ENCODE data around the gene RAD50.

DNA sequence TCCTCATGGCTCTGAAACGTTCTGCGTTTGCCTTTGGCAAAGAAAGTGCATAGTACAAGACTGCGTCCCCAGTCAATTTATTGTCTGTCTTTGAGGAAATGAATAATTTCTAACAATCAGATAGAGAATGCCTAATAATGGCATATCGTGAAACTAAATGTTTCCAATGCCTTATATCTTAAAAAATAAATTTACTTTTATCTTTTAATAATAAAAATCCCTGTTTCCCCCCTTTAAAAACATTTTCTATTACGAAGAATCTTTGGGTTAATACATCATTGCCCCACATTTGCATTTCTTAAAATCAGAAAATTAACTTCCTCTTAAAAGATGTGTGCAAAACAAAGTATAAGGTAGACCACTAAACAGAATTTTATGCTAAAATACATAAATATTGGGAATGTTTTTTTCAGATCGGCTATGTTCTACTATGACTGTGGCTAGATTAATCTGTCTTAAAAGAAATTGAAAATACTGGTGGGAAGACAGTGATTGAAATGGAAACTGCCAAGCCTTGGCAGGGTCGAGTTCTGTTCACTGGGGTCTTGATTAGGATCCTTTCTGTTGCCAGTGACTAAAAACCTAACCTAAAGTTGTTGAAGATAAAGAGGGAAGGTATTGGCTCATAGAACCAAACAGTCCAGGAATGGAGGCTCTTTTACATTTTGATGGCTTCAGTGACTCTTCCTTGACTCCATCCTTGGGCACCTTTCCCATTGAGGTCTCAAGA, 13.1 kb upstream of the RAD50 start, which contains the start of gene IL5:
- TF ChIP-seq, protein P1, sequence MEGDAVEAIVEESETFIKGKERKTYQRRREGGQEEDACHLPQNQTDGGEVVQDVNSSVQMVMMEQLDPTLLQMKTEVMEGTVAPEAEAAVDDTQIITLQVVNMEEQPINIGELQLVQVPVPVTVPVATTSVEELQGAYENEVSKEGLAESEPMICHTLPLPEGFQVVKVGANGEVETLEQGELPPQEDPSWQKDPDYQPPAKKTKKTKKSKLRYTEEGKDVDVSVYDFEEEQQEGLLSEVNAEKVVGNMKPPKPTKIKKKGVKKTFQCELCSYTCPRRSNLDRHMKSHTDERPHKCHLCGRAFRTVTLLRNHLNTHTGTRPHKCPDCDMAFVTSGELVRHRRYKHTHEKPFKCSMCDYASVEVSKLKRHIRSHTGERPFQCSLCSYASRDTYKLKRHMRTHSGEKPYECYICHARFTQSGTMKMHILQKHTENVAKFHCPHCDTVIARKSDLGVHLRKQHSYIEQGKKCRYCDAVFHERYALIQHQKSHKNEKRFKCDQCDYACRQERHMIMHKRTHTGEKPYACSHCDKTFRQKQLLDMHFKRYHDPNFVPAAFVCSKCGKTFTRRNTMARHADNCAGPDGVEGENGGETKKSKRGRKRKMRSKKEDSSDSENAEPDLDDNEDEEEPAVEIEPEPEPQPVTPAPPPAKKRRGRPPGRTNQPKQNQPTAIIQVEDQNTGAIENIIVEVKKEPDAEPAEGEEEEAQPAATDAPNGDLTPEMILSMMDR (IDR thresholded peaks at IDR 0.05 in 2 of 3, conservative IDR thresholded peaks at IDR 0.05 in 1 of 3; ENCODE audit: control insufficient read depth in 2 of 3, extremely low read depth in 1 of 3, insufficient read depth in 1 of 3, low read depth in 3 of 3, low read length in 3 of 3): no peak
- no peak for TF ChIP-seq NRF1 (conservative IDR thresholded peaks at IDR 0.05; ENCODE audit: low read depth, low read length)
- TF ChIP-seq, protein P2, sequence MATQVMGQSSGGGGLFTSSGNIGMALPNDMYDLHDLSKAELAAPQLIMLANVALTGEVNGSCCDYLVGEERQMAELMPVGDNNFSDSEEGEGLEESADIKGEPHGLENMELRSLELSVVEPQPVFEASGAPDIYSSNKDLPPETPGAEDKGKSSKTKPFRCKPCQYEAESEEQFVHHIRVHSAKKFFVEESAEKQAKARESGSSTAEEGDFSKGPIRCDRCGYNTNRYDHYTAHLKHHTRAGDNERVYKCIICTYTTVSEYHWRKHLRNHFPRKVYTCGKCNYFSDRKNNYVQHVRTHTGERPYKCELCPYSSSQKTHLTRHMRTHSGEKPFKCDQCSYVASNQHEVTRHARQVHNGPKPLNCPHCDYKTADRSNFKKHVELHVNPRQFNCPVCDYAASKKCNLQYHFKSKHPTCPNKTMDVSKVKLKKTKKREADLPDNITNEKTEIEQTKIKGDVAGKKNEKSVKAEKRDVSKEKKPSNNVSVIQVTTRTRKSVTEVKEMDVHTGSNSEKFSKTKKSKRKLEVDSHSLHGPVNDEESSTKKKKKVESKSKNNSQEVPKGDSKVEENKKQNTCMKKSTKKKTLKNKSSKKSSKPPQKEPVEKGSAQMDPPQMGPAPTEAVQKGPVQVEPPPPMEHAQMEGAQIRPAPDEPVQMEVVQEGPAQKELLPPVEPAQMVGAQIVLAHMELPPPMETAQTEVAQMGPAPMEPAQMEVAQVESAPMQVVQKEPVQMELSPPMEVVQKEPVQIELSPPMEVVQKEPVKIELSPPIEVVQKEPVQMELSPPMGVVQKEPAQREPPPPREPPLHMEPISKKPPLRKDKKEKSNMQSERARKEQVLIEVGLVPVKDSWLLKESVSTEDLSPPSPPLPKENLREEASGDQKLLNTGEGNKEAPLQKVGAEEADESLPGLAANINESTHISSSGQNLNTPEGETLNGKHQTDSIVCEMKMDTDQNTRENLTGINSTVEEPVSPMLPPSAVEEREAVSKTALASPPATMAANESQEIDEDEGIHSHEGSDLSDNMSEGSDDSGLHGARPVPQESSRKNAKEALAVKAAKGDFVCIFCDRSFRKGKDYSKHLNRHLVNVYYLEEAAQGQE (IDR thresholded peaks at IDR 0.05; ENCODE audit: low read depth, low read length): no peak
- TF ChIP-seq JUNB (IDR thresholded peaks at IDR 0.05): no peak
- TF ChIP-seq RAD21 (IDR thresholded peaks at IDR 0.05; ENCODE audit: insufficient read depth, low read depth, low read length): no peak
- no peak for TF ChIP-seq GABPA (IDR thresholded peaks at IDR 0.05; ENCODE audit: low read depth)
- TF ChIP-seq ESRRA (IDR thresholded peaks at IDR 0.05; ENCODE audit: low read length): no peak
- no peak for TF ChIP-seq POLR2A (IDR thresholded peaks at IDR 0.05; ENCODE audit: low read depth, low read length)
- TF ChIP-seq POLR2AphosphoS5 (IDR thresholded peaks at IDR 0.05; ENCODE audit: low read length): no peak
- TF ChIP-seq, protein P3, sequence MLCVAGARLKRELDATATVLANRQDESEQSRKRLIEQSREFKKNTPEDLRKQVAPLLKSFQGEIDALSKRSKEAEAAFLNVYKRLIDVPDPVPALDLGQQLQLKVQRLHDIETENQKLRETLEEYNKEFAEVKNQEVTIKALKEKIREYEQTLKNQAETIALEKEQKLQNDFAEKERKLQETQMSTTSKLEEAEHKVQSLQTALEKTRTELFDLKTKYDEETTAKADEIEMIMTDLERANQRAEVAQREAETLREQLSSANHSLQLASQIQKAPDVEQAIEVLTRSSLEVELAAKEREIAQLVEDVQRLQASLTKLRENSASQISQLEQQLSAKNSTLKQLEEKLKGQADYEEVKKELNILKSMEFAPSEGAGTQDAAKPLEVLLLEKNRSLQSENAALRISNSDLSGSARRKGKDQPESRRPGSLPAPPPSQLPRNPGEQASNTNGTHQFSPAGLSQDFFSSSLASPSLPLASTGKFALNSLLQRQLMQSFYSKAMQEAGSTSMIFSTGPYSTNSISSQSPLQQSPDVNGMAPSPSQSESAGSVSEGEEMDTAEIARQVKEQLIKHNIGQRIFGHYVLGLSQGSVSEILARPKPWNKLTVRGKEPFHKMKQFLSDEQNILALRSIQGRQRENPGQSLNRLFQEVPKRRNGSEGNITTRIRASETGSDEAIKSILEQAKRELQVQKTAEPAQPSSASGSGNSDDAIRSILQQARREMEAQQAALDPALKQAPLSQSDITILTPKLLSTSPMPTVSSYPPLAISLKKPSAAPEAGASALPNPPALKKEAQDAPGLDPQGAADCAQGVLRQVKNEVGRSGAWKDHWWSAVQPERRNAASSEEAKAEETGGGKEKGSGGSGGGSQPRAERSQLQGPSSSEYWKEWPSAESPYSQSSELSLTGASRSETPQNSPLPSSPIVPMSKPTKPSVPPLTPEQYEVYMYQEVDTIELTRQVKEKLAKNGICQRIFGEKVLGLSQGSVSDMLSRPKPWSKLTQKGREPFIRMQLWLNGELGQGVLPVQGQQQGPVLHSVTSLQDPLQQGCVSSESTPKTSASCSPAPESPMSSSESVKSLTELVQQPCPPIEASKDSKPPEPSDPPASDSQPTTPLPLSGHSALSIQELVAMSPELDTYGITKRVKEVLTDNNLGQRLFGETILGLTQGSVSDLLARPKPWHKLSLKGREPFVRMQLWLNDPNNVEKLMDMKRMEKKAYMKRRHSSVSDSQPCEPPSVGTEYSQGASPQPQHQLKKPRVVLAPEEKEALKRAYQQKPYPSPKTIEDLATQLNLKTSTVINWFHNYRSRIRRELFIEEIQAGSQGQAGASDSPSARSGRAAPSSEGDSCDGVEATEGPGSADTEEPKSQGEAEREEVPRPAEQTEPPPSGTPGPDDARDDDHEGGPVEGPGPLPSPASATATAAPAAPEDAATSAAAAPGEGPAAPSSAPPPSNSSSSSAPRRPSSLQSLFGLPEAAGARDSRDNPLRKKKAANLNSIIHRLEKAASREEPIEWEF (IDR thresholded peaks at IDR 0.05; ENCODE audit: insufficient replicate concordance, low read depth, low read length): no peak
- no peak for TF ChIP-seq SREBF2 (IDR thresholded peaks at IDR 0.05; ENCODE audit: low read length)
- TF ChIP-seq MYC (IDR thresholded peaks at IDR 0.05; ENCODE audit: insufficient read depth, insufficient read length, insufficient replicate concordance, low read length, severe bottlenecking): no peak
- TF ChIP-seq TAF1 (IDR thresholded peaks at IDR 0.05; ENCODE audit: borderline replicate concordance, low read depth, low read length): no peak
- TF ChIP-seq, protein P4, sequence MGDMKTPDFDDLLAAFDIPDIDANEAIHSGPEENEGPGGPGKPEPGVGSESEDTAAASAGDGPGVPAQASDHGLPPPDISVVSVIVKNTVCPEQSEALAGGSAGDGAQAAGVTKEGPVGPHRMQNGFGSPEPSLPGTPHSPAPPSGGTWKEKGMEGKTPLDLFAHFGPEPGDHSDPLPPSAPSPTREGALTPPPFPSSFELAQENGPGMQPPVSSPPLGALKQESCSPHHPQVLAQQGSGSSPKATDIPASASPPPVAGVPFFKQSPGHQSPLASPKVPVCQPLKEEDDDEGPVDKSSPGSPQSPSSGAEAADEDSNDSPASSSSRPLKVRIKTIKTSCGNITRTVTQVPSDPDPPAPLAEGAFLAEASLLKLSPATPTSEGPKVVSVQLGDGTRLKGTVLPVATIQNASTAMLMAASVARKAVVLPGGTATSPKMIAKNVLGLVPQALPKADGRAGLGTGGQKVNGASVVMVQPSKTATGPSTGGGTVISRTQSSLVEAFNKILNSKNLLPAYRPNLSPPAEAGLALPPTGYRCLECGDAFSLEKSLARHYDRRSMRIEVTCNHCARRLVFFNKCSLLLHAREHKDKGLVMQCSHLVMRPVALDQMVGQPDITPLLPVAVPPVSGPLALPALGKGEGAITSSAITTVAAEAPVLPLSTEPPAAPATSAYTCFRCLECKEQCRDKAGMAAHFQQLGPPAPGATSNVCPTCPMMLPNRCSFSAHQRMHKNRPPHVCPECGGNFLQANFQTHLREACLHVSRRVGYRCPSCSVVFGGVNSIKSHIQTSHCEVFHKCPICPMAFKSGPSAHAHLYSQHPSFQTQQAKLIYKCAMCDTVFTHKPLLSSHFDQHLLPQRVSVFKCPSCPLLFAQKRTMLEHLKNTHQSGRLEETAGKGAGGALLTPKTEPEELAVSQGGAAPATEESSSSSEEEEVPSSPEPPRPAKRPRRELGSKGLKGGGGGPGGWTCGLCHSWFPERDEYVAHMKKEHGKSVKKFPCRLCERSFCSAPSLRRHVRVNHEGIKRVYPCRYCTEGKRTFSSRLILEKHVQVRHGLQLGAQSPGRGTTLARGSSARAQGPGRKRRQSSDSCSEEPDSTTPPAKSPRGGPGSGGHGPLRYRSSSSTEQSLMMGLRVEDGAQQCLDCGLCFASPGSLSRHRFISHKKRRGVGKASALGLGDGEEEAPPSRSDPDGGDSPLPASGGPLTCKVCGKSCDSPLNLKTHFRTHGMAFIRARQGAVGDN (IDR thresholded peaks at IDR 0.05): no peak

Data from GM12878 (cell line).